ENCODE results near the gene GSTCD. TPM values are rescaled to one million over a fixed set of nuclear protein-coding genes. Genes with fewer than 3 reads are reported as not detected.

Gene GSTCD
- total and polyA plus RNA-seq, 9 of the 15 experiments (the other 6 are each of a cell fraction or from before 2014, with no cell fraction given): 4.5 to 36.3 (median 16.0) TPM

DNA sequence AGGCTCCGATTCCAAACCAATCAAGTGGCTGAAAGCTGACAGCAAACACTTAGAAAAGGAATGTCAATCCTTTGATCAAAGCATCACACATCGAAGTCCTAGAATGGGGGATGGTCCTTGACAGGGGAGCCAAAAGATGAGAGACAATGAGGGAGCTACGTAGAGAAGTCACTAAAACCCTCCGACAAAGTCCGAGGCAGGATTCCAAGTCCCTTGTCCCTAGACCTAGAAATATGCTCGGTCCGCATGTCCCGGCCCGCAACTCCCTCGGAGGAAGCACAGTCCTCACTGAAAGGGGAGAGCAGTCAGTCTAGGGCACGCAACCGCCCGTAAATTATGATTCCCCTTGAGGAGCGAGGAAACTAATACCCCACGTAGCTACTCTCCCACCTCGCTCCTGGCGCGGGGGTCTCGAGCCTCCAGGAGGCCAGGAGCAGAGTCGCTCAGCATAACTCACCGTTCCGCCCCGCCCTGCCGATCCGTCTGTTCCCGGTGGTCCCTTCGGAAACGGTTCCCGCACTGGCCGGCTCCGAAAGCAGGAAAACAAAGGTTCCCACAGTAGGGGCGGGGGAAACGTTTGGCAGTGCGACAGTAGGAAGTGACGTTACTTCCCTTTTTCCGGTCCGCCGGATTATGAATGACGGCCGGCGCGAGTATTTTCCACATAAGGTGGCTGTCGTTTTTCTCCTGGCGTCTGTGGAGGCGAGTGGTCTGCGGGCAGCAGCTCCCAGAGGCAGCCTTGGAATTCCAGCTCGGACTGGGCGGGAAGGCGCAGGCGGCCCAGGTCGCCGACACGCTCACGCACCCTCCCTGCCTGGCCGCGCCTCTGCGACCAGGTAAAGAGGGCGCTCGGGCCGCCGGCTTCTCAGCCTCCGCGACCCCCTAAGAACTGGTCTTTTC lies at the start of gene GSTCD, which contains the start of gene INTS12 (continued):
- TF ChIP-seq, protein P1, sequence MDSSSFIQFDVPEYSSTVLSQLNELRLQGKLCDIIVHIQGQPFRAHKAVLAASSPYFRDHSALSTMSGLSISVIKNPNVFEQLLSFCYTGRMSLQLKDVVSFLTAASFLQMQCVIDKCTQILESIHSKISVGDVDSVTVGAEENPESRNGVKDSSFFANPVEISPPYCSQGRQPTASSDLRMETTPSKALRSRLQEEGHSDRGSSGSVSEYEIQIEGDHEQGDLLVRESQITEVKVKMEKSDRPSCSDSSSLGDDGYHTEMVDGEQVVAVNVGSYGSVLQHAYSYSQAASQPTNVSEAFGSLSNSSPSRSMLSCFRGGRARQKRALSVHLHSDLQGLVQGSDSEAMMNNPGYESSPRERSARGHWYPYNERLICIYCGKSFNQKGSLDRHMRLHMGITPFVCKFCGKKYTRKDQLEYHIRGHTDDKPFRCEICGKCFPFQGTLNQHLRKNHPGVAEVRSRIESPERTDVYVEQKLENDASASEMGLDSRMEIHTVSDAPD (CRISPR knock-in tag; IDR thresholded peaks at IDR 0.05): no peak
- TF ChIP-seq PTBP1 (IDR thresholded peaks at IDR 0.05; ENCODE audit: low read depth, low read length): no peak
- no peak for TF ChIP-seq NCOA2 (IDR thresholded peaks at IDR 0.05; ENCODE audit: partially characterized antibody in 2 of 2)
- TF ChIP-seq MCM2 (IDR thresholded peaks at IDR 0.05; ENCODE audit: low read depth): no peak
- TF ChIP-seq KLF16 (IDR thresholded peaks at IDR 0.05): no peak
- TF ChIP-seq ZNF57 (CRISPR knock-in tag; IDR thresholded peaks at IDR 0.05): no peak
- TF ChIP-seq SRF (CRISPR knock-in tag; IDR thresholded peaks at IDR 0.05): no peak
- no peak for TF ChIP-seq PCBP1 (IDR thresholded peaks at IDR 0.05; ENCODE audit: low read depth, low read length, poor library complexity, severe bottlenecking)
- no peak for TF ChIP-seq HIVEP1 (CRISPR knock-in tag; IDR thresholded peaks at IDR 0.05)
- TF ChIP-seq MGA (IDR thresholded peaks at IDR 0.05): peak; percentile 59; the same call in 1 of the 2 replicates
- no peak for TF ChIP-seq TEAD2 (tag; IDR thresholded peaks at IDR 0.05)
- TF ChIP-seq NR3C1 (CRISPR knock-in tag; IDR thresholded peaks at IDR 0.05): 0 out of 2 replicates have a peak, but pooled peaks have one; percentile 56
- TF ChIP-seq RBM15 (IDR thresholded peaks at IDR 0.05; ENCODE audit: insufficient read depth, low read length): no peak
